Kidney (tissue), 14 donors: ENCODE data around the gene MSI2. TPM values are rescaled to one million over a fixed set of nuclear protein-coding genes. Genes with fewer than 3 reads are reported as not detected.

Source experiments
- DNase-seq, 5 donors: peaks; one replicate each; pipeline ENCODE4 v3.0.0-alpha.2; 2013 to 2020
- FAIRE-seq: peaks from 2 replicates; lab custom pipeline; 2012; peaks lifted over from hg19 to GRCh38; lab: Jason Lieb, UNC
- H3K27ac ChIP-seq, 2 donors: one replicate each; pipeline ENCODE4 v1.7.0; 2013; ENCODE audit warnings: low read depth in 2 of 2, low read length in 2 of 2, inconsistent platforms in 1 of 2
- H3K27me3 ChIP-seq: one replicate; pipeline ENCODE4 v1.7.1; 2013; ENCODE audit warnings: low read length, inconsistent platforms; ENCODE audit not compliant: control insufficient read depth, insufficient read depth
- H3K36me3 ChIP-seq, 3 donors: one replicate each; pipeline versions ENCODE4 v1.7.0 to v1.7.1; 2013; ENCODE audit warnings: low read length in 3 of 3, control low read depth in 1 of 3, inconsistent platforms in 1 of 3; ENCODE audit not compliant: insufficient read depth in 3 of 3, control insufficient read depth in 2 of 3
- H3K4me1 ChIP-seq, 3 donors: one replicate each; pipeline versions ENCODE4 v1.7.0 to v1.7.1; 2013; ENCODE audit warnings: low read length in 3 of 3, inconsistent platforms in 1 of 3, low read depth in 1 of 3; ENCODE audit not compliant: control insufficient read depth in 2 of 3, insufficient read depth in 2 of 3
- H3K4me3 ChIP-seq, 3 donors: one replicate each; pipeline versions ENCODE4 v1.7.0 to v1.8.1; 2013; ENCODE audit warnings: low read length in 3 of 3, control low read depth in 1 of 3, inconsistent platforms in 1 of 3
- H3K9ac ChIP-seq, 3 donors: one replicate each; pipeline versions ENCODE4 v1.7.0 to v1.7.1; 2013; ENCODE audit warnings: low read length in 3 of 3, control low read depth in 1 of 3, inconsistent platforms in 1 of 3
- H3K9me3 ChIP-seq, 3 donors: one replicate each; pipeline versions ENCODE4 v1.7.0 to v1.7.1; 2013; ENCODE audit warnings: low read length in 3 of 3, control low read depth in 1 of 3, inconsistent platforms in 1 of 3; ENCODE audit not compliant: control insufficient read depth in 2 of 3, insufficient read depth in 1 of 3
- CTCF ChIP-seq: IDR thresholded peaks from 3 replicates; pipeline ENCODE4 v1.5.1; 2012; ENCODE audit warnings: mild to moderate bottlenecking, moderate library complexity, borderline replicate concordance; ENCODE audit not compliant: insufficient read depth; ENCODE audit errors: extremely low read depth
- intact Hi-C: fragments of 100-400 bp; cut with DNase I; formaldehyde crosslinking; loops from one replicate; pipeline ENCODE4 v1.11.1; 2022
- polyA plus RNA-seq: library from polyadenylated mRNA; stranded (reverse); fragments of 350-450 nt; fragmentation: Illumina TruSeq; extraction: RNeasy Lipid Tissue Mini Kit (QIAGEN cat#74804); gene quantifications from one replicate; pipeline ENCODE4 v1.2.3, GENCODE V29; 2014; ENCODE audit warnings: low read depth, low replicate concordance; ENCODE audit not compliant: insufficient read depth
- total RNA-seq: library from RNA; stranded (reverse); fragmentation: NEBNext Ultra II Directional; extraction: Animal tissue kit (Norgen Biotek cat#: 25700); gene quantifications from one replicate; pipeline ENCODE4 v1.2.1, GENCODE V29; 2021
- donor health status: control.
- donor health status: control.
- donor health status: control.
- donor health status: control.
- donor health status: control.
- donor health status: DM: yes; HTN: yes; CAD: no.
- donor health status: Normal renal cell carcinoma (clear cell type).

The MSI2 gene
- total and polyA plus RNA-seq, 2 donors from 2014 or later = 69.2 to 151 TPM

- TF ChIP-seq CTCF = no peak
- DNase-seq = no peak
- no peak overlapping the region for H3K4me3 ChIP-seq
- intact Hi-C loops = no loop called here
- H3K9ac ChIP-seq = no peak overlapping the region
- no peaks in the 10 kb centered on the region for H3K36me3 ChIP-seq
- peaks cover 12 to 27% (median 23%) of the 10 kb centered on the region in 3 donors for H3K4me1 ChIP-seq
- no peaks in the 10 kb centered on the region for H3K27me3 ChIP-seq
- H3K27ac ChIP-seq = no peak overlapping the region
- no peak for FAIRE-seq
- H3K9me3 ChIP-seq = no peaks in the 10 kb centered on the region
Measured at GRCh38 chr17:57550668-57551315, 294.5 kb downstream of the MSI2 start.

- intact Hi-C loops = no loop called here
- H3K27me3 ChIP-seq = no peaks in the 10 kb centered on the region
- DNase-seq = peak; percentile 81 to 88 (median 85)
- H3K9me3 ChIP-seq = no peaks in the 10 kb centered on the region
- TF ChIP-seq CTCF = no peak
- FAIRE-seq = no peak
- peak overlapping the region in 1 of 2 donors; percentile 16 for H3K27ac ChIP-seq
- no peaks in the 10 kb centered on the region for H3K36me3 ChIP-seq
- H3K9ac ChIP-seq = no peak overlapping the region
- no peak overlapping the region for H3K4me3 ChIP-seq
- H3K4me1 ChIP-seq = peaks cover 12 to 26% (median 23%) of the 10 kb centered on the region in 3 donors
Measured at GRCh38 chr17:57551321-57552079, 295.2 kb downstream of the MSI2 start.

- no peaks in the 10 kb centered on the region for H3K9me3 ChIP-seq
- TF ChIP-seq CTCF = peak; percentile 30
- peak overlapping the region in 1 of 2 donors; percentile 16 for H3K27ac ChIP-seq
- no peak overlapping the region for H3K9ac ChIP-seq
- DNase-seq (peak in 4 of 5 donors; percentile 92 to 94 (median 93)), FAIRE-seq (no peak)
- no peaks in the 10 kb centered on the region for H3K36me3 ChIP-seq
- no peaks in the 10 kb centered on the region for H3K27me3 ChIP-seq
- peaks cover 15 to 27% (median 21%) of the 10 kb centered on the region in 3 donors for H3K4me1 ChIP-seq
- intact Hi-C loops = no loop called here
- no peak overlapping the region for H3K4me3 ChIP-seq
Measured at GRCh38 chr17:57552114-57552624, 295.8 kb downstream of the MSI2 start.
